A549 treated with CORT108297 at 1 μM for 4 hours (cell line): ENCODE measurements around the gene ZNF695. TPM values are rescaled to one million over a fixed set of nuclear protein-coding genes. Genes with fewer than 3 reads are reported as not detected.

Experiments used
- total RNA-seq: library from RNA; stranded (reverse); fragments of 200-300 nt; extraction: Qiagen RNA extraction; gene quantifications from 5 replicates; pipeline ENCODE4 v1.2.3, GENCODE V29; 2022

ZNF695 gene
- total RNA-seq, result 2.1 to 2.9 TPM (median 2.5 TPM) in 5 replicates

GRCh38 chr1:247007511-247008405 is at the start of gene ZNF695:
TSS of gene ZNF695 (minus strand) at chr1:247008057. CDS start at chr1:247007908, 149 bp downstream.

Other genes starting within 250 kb of the ZNF695 start
- 21.2 to 36.6 TPM (median 27.2 TPM) in 5 replicates for gene AHCTF1, start 76.1 kb downstream of the ZNF695 start, total RNA-seq
- 3.1 to 4.4 TPM (median 3.4 TPM) in 5 replicates for gene ZNF670, start 70.8 kb upstream of the ZNF695 start, total RNA-seq
- 2.5 to 4.3 TPM (median 3.4 TPM) in 5 replicates for gene ZNF669, start 96.3 kb upstream of the ZNF695 start, total RNA-seq
- 4.2 to 5.0 TPM (median 4.6 TPM) in 5 replicates for gene ZNF124, start 164.0 kb upstream of the ZNF695 start, total RNA-seq
- not detected in 5 replicates for gene VN1R5, start 248.0 kb upstream of the ZNF695 start, total RNA-seq